ENCODE data around the gene RINT1.

Gene RINT1

DNA sequence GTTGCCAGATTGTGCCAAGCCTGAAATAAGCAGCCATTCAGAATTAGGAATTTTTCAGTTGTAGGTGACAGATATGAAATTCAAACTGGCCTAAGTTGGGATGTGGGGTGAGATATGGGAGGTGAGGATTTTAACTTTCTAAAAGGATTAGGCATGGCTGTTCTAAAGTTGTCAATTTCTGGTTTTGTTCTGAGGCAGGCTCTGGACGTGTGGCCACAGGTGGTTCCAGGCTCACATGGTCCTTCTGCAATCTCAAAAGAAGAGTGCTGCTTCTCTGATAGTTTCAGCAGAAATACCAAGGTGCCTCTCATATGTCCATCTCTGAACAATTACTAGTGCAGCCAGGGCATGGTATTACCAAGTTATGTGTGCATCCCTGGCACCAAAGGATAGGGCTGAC, 27.9 kb downstream of the RINT1 start:
- Histone ChIP-seq H3K4me3 (replicated peaks; ENCODE audit: insufficient read depth, low read length) (no peak overlapping the region), H3K27me3 (ENCODE audit: insufficient read depth, poor library complexity, severe bottlenecking) (no peaks in the 10 kb centered on the region), H3K27ac (replicated peaks) (no peak overlapping the region)
- TF ChIP-seq GABPA (IDR thresholded peaks at IDR 0.05; ENCODE audit: low read depth): no peak
- no peak for TF ChIP-seq POLR2AphosphoS5 (IDR thresholded peaks at IDR 0.05; ENCODE audit: low read depth)
- TF ChIP-seq SPI1 (IDR thresholded peaks at IDR 0.05; ENCODE audit: borderline replicate concordance, low read depth): no peak
- TF ChIP-seq, protein P1, sequence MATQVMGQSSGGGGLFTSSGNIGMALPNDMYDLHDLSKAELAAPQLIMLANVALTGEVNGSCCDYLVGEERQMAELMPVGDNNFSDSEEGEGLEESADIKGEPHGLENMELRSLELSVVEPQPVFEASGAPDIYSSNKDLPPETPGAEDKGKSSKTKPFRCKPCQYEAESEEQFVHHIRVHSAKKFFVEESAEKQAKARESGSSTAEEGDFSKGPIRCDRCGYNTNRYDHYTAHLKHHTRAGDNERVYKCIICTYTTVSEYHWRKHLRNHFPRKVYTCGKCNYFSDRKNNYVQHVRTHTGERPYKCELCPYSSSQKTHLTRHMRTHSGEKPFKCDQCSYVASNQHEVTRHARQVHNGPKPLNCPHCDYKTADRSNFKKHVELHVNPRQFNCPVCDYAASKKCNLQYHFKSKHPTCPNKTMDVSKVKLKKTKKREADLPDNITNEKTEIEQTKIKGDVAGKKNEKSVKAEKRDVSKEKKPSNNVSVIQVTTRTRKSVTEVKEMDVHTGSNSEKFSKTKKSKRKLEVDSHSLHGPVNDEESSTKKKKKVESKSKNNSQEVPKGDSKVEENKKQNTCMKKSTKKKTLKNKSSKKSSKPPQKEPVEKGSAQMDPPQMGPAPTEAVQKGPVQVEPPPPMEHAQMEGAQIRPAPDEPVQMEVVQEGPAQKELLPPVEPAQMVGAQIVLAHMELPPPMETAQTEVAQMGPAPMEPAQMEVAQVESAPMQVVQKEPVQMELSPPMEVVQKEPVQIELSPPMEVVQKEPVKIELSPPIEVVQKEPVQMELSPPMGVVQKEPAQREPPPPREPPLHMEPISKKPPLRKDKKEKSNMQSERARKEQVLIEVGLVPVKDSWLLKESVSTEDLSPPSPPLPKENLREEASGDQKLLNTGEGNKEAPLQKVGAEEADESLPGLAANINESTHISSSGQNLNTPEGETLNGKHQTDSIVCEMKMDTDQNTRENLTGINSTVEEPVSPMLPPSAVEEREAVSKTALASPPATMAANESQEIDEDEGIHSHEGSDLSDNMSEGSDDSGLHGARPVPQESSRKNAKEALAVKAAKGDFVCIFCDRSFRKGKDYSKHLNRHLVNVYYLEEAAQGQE (IDR thresholded peaks at IDR 0.05; ENCODE audit: insufficient replicate concordance, low read depth): no peak
- TF ChIP-seq, protein P2, sequence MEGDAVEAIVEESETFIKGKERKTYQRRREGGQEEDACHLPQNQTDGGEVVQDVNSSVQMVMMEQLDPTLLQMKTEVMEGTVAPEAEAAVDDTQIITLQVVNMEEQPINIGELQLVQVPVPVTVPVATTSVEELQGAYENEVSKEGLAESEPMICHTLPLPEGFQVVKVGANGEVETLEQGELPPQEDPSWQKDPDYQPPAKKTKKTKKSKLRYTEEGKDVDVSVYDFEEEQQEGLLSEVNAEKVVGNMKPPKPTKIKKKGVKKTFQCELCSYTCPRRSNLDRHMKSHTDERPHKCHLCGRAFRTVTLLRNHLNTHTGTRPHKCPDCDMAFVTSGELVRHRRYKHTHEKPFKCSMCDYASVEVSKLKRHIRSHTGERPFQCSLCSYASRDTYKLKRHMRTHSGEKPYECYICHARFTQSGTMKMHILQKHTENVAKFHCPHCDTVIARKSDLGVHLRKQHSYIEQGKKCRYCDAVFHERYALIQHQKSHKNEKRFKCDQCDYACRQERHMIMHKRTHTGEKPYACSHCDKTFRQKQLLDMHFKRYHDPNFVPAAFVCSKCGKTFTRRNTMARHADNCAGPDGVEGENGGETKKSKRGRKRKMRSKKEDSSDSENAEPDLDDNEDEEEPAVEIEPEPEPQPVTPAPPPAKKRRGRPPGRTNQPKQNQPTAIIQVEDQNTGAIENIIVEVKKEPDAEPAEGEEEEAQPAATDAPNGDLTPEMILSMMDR (IDR thresholded peaks at IDR 0.05; ENCODE audit: insufficient read depth, low read length): no peak
- DNase-seq (ENCODE audit: low read depth in 1 of 2, low spot score in 1 of 2): no peak

DNA sequence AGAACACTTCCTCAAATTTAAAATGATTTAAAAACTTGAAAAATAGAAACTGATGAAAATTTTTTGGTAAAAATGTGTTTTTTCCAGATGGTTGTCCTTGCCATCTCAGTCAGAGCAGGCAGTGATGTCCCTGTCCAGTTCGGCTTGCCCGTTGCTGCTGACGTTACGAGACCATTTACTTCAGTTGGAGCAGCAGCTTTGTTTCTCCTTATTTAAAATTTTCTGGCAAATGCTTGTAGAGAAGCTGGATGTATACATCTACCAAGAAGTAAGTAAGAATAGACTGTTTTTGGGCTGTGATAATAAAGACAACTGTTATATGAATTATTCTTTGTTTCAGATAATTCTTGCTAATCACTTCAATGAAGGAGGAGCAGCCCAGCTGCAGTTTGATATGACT, 33.2 kb downstream of the RINT1 start:
- no peak overlapping the region for H3K4me3 ChIP-seq (replicated peaks; ENCODE audit: insufficient read depth, low read length)
- TF ChIP-seq GABPA (IDR thresholded peaks at IDR 0.05; ENCODE audit: low read depth): no peak
- TF ChIP-seq, protein P1 (IDR thresholded peaks at IDR 0.05; ENCODE audit: insufficient replicate concordance, low read depth): no peak
- no peak for TF ChIP-seq POLR2AphosphoS5 (IDR thresholded peaks at IDR 0.05; ENCODE audit: low read depth)
- TF ChIP-seq, protein P2 (IDR thresholded peaks at IDR 0.05; ENCODE audit: insufficient read depth, low read length): no peak
- no peak for TF ChIP-seq SPI1 (IDR thresholded peaks at IDR 0.05; ENCODE audit: borderline replicate concordance, low read depth)

DNA sequence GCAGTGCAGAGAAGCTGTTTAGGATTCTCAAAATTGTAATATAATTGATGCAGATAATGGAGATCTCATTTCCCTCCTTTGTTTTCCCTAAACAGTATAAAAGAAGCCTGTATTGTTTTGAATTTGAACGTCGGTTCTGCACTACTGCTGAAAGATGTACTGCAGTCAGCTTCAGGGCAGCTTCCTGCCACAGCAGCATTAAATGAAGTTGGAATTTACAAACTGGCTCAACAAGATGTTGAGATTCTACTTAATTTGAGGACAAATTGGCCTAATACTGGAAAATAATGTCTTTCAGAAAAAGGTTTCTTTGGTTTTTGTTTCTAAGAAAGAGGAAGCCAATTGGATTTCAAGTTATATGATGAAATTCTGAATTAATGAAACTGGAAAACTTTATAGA, 35.0 kb downstream of the RINT1 start:
- no peak for TF ChIP-seq GABPA (IDR thresholded peaks at IDR 0.05; ENCODE audit: low read depth)
- TF ChIP-seq, protein P2 (IDR thresholded peaks at IDR 0.05; ENCODE audit: insufficient read depth, low read length): no peak
- no peak for TF ChIP-seq SPI1 (IDR thresholded peaks at IDR 0.05; ENCODE audit: borderline replicate concordance, low read depth)
- TF ChIP-seq, protein P1 (IDR thresholded peaks at IDR 0.05; ENCODE audit: insufficient replicate concordance, low read depth): no peak
- TF ChIP-seq POLR2AphosphoS5 (IDR thresholded peaks at IDR 0.05; ENCODE audit: low read depth): no peak
- H3K27me3 ChIP-seq (ENCODE audit: insufficient read depth, poor library complexity, severe bottlenecking): no peaks in the 10 kb centered on the region

More for the DNA sequence above, 33.2 kb downstream of the RINT1 start:
- Histone ChIP-seq H3K27me3 (ENCODE audit: insufficient read depth, poor library complexity, severe bottlenecking) (no peaks in the 10 kb centered on the region), H3K27ac (replicated peaks) (no peak overlapping the region)
- no peak for DNase-seq (ENCODE audit: low read depth in 1 of 2, low spot score in 1 of 2)

More for the DNA sequence above, 35.0 kb downstream of the RINT1 start:
- Histone ChIP-seq H3K4me3 (replicated peaks; ENCODE audit: insufficient read depth, low read length) (no peak overlapping the region), H3K27ac (replicated peaks) (no peak overlapping the region)
- DNase-seq (ENCODE audit: low read depth in 1 of 2, low spot score in 1 of 2): no peak

Data from HL-60 (cell line).